Vagina (tissue), 2 donors: Measurements from ENCODE around the gene TPSB2.
"Not testable (repeated sequence)": the region's sequence is repeated elsewhere in the genome, so short reads cannot be mapped to it uniquely, and the experiment has no call there.

ENCODE experiments used
- CTCF ChIP-seq, 3 experiments: fragments of 450-650 bp in 2 of 3; fragments of 200-600 bp in 1 of 3; sonication (generic) in 1 of 3; IDR thresholded peaks; one replicate each; pipeline ENCODE4 v1.5.1; 2017 to 2019; ENCODE audit warnings: antibody characterized with exemption in 3 of 3, mild to moderate bottlenecking in 2 of 3, moderate library complexity in 2 of 3
- POLR2A ChIP-seq, 2 donors: fragments of 450-650 bp; IDR thresholded peaks; one replicate each; pipeline ENCODE4 v1.6.1; 2017; ENCODE audit warnings: antibody characterized with exemption in 2 of 2, mild to moderate bottlenecking in 2 of 2, moderate library complexity in 2 of 2

GRCh38 chr16:1241081-1241480, 11.1 kb upstream of the TPSB2 start:
- TF ChIP-seq POLR2A, CTCF (IDR thresholded peaks at IDR 0.05): not testable (repeated sequence)
